GM19351 (cell line): ENCODE measurements around the gene GTPBP4.
A peak's percentile ranks its signal among the peaks of the same experiment; 100 is the strongest.
"Not testable (repeated sequence)": the region's sequence is repeated elsewhere in the genome, so short reads cannot be mapped to it uniquely, and the experiment has no call there.

ENCODE experiments used
- ATAC-seq: cut with Tn5 transposase; IDR thresholded peaks from one replicate; pipeline ENCODE4 v1.9.1; 2021; ENCODE audit warnings: mild to moderate bottlenecking, moderate library complexity; ENCODE audit not compliant: unreplicated experiment

Gene GTPBP4

DNA sequence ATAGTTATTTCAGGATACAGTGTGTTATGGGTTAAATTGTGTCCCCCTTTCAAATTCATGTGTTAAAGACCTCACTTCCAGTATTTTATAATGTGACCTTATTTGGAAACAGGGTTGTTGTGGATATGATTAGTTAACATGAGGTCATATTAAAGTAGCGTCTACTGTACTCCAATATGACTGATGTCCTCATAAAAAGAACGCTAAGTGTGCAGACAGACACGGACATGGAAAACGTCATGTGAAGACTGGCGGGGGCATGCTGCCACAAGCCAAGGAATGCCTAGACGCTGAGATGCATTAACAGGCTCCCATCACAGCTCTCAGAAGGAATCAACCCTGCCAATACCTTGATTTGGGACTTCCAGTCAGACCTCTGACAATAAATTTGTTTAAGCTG lies 66.5 kb downstream of the GTPBP4 start:
- no peak for ATAC-seq

DNA sequence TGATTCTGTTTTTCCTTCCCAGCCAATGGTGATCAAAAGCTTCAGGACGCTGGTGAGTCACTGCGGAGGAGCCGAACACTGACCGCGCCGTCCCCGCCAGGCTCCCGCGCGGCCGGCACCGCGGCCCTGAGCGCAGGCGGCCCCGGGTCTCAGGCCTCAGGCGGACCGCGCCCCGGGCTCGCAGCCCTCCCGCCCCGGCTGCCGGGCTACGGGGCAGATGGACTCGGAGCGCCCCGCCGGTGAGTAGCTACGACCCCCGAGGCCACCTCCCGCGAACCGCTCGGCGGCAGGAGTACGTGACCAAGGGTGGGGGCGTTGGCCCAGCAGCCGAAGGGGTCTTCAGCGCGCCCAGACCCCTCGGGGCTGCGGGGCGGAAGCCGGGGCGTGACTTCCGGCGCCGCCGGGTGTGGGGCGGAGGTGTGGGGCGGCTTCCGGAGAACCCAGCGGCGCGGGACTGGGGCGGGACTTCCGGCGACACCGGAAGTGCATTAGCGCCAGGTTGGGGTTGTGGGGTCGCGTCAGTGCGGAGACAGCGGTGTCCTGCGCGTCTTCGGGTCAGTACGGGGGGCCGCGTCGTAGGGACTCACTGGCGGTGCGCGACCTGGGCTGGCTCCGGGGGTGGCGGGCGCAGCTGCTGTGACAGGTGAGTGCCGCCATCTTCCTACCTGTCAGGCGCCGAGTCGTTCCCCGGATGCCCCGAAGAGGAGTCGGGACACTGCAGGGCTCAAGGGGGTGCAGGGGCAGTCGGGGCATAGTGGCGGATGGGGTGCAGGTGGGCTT lies 68.3 kb downstream of the GTPBP4 start, which contains the start of gene WDR37:
Gene WDR37 (plus strand): TSS at position 60 of the 780 bp plus-strand sequence. CDS start 15,771 bp downstream, outside the sequence.
- ATAC-seq = peak; percentile 94

DNA sequence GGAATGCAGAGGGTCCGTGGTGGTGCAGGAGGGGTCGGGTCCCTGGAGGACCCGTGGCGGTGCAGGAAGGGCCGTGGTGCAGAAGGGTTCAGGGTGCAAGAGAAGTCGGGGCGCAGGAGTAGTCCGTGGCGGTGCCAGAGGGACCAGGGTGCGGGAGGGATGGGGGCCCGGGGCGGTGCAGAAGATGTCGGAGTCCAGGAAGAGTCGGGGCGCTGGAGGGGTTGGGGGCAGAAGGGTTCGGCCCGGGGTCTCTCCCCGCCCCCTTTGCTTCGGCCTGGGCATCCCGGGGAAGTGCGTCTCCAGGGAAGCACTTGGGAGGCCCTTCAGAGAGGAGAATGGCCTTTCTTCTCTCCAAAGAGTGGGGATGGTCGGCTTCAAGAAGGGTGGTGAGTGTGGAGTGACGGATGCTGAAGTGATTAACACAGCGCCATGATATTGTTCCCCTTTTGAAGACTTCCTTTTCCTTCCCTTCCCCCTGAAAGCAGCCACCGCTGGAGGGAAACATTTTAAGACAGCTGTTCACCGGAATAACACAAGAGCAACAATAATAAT lies 68.9 kb downstream of the GTPBP4 start:
- peak; percentile 25 for ATAC-seq

DNA sequence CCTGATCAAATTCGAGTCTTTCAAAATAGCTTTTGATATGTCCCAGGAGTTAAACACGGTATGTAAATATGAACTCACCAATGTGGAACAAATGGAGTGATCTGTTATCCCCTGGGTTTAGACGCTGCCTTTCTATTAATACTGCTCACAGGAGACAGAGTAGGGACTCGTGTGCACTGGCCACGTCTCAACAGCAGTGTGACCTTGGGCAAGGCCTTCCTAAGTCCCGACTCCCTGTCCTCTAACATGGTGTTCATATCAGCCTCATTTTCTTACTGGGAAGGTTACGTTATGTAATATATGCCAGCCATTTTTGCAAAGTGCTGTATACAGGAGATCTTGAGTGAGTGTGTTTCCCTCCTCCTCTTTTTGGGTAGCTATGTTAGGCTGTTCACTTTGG lies 69.8 kb downstream of the GTPBP4 start:
- ATAC-seq = no peak

DNA sequence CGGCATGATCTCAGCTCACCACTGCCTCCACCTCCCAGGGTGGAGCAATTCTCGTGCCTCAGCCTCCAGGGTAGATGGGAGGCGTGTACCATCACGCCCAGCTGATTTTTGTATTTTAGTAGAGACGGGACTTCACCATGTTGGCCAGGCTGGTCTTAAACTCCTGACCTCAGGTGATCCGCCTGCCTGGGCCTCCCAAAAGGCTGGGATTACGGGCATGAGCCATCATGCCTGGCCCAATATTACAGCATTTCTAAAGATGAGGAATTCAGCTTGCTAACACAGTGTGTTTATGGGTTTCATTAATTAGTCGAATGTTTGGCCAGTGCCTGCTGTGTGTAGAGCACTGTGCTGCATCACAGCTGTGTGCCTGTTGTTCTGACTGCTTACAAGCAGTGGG lies 71.7 kb downstream of the GTPBP4 start:
- ATAC-seq = no peak

DNA sequence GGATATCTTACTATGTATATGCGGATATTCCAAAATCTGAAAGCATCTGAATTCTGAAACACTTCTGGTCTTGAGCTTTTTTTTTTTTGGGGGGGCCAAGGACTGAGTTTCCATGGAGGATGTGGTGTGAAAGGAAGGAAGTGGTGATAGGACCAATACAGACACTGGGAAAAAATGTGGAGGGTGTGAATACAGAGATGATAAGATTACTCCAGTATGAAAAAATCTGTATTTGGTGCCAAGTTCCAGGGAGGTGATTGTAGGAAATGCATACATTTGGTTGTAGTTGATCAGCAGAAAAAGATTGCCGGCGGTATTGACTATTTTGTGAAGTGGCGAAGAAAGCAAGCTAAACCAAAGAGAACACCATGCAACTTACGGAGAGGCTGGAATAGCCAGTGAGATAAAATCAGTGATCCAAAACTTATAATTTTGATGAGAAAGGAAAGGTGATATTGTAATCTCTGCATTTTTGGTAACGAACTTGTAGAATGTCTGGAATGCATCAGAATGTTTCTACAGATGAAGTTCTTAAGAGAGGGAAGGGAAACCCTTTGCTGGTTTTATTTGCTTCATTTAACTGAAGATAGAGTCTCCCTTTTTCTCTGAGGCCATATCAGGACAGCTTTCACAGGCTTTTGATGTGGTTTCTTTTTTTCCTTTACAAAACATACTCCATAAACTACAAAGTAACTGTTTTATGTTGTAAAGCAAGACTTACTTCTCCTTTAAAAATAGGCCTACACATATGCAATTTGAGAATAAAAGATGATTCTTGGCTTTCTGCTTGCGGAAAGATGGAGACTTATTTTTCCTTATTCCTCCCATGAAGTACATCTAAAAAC lies 73.9 kb downstream of the GTPBP4 start:
- no peak for ATAC-seq

DNA sequence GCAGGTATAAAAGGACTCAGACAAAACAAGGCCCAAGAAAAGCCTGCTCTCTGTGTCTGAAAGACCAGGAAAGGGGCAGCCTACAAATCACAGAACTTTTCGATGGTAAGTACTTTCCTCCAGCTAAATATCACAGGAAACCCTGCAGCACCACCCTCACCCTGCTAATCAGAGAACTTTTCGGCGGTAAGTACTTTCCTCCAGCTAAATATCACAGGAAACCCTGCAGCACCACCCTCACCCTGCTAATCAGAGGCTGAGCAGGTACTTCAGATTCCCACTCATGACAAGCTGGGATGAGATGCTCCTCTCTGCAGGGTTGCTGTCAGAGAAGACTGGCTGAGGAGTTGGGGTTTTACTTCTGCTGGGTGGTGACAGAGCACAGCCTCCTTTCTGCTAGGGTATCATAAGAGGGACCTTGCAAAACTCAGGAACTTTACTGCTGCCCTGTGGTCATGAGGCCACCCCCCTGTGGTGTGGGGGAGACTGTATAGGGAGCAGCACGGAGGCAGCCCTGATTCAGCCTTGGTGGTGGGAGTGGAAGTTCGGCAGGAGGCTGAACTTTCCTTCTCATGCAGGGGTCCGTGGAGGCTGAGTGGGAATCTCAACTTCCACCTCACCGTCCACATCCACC lies 75.1 kb downstream of the GTPBP4 start:
- no peak for ATAC-seq

DNA sequence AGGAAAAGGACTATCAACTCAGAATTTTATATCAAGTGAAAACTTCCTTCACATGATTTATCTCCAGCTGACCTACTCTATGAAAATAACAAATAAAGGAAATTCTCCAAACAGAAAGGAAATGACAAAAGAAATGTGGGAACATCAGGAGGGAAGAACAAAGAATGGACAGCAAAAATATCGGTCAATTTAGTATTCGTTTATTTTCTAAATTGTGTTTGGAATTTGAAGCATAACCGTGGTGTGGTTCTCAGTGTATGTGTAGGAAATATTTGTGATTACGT lies 76.7 kb downstream of the GTPBP4 start:
- ATAC-seq = no peak

DNA sequence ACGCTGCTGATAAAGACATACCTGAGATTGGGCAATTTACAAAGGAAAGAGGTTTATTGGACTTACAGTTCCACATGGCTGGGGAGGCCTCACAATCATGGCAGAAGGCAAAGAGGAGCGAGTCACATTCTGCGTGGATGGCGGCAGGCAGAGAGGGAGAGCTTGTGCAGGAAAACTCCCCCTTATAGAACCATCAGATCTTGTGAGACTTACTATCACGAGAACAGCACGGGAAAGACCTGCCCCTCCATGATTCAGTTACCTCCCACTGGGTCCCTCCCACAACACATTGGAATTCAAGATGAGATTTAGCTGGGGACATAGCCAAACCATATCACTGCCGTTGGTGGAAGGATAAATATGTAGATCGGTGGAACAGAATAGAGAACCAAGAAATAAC lies 78.5 kb downstream of the GTPBP4 start:
- not testable (repeated sequence) for ATAC-seq

DNA sequence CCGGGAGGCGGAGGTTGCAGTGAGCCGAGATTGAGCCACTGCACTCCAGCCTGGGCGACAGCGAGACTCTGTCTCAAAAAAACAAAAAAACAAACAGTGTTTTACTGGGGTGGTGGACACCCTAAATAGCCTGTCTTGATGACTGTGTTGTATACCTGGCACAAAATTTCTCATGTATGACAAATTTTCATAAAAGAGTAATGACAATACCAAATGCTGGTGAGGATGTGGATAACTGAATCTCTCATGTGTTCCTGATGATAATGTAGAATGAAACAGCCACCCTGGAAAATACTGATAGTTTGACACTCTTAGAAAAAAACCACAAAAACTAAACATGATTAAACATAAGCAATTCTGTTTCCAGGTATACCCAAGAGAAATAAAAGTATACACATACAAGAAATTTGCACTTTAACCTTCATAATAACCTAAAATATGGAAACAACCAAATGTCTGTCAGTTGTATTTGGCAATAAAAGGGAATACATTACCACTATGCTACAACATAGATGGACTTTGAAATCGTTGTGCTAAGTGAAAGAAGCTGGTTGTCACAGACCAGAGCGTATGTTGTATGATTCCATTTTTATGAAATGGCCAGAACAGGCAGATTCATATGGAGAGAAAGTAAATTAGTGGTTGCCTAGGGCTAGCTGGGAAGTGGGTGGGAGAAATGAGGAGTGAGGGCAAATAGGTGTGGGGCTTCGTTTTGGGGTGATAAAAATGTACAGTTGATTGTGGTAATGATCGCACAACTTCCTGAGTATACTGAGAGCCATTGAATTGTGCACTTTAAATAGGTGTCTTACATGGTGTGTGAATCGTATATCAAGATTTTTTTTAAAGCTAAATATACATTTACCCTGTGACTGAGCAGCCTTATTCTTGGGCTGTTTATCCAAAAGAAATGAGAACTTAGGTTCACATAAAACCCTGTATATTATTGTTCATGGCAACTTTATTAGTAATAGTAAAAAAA lies 80.4 kb downstream of the GTPBP4 start:
- ATAC-seq = no peak
